GM21717 (cell line): Measurements from ENCODE around the gene ARHGEF4.

Experiments used
- ATAC-seq: cut with Tn5 transposase; IDR thresholded peaks from one replicate; pipeline ENCODE4 v1.9.1; 2021; ENCODE audit warnings: mild to moderate bottlenecking, moderate library complexity; ENCODE audit not compliant: unreplicated experiment

Gene ARHGEF4

GRCh38 chr2:130850788-130851623 is 14.3 kb downstream of the ARHGEF4 start:
- ATAC-seq, result no peak

- no peak for ATAC-seq
Measured at GRCh38 chr2:130851624-130852382, 15.1 kb downstream of the ARHGEF4 start.

DNA sequence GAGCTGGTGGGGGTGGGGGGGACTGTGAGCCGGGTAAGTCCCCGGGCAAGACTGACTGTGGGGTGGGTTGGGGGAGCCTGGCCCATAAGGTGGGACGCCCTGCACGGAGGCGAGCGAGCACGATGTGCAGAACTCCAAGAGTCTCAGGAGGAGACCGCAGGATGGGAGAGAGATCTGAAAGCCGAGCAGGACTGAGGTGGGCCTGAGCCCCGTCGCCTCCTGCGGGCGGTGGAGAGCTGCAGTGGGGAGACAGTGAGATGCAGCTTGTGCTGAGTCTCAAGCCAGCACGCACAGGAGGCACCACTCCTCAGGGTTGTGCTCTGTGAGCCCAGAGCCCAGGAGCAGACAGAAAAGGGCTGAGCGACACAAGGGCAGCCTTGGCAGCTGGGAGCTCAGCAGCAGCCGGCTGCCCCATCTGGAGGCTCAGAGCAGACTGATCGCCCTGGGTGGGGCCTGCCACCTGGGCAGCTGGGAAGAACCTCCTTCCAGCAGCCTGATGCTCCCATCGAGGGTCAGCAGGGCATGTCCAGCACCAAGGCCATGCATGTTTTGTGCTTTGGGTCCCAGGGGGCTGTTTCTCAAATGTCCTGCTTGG is 15.9 kb downstream of the ARHGEF4 start:
- ATAC-seq, result no peak

DNA sequence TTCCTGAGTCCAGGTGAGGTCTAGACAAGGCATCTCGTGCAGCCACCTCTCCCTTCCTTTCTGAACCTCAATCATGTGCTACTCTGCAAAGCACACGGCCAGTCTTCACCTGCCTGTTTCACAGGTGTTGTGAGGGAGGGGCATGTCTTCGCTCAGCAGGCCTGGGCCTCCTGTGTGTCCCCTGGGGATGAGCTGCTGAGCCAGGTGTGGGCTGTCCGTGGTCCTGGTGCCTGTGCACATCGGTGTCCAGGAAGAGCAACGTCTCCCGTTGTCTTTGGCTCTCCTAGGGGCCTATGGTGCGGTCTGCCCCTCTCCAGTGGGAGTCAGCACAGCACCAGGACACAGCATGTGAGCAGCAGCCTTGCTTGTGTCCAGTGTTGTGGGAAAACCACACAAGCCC is 16.7 kb downstream of the ARHGEF4 start:
- no peak for ATAC-seq

GRCh38 chr2:130854301-130854700 is 17.6 kb downstream of the ARHGEF4 start:
- no peak for ATAC-seq

- ATAC-seq, result no peak
Measured at GRCh38 chr2:130864830-130865800, 28.4 kb downstream of the ARHGEF4 start.

DNA sequence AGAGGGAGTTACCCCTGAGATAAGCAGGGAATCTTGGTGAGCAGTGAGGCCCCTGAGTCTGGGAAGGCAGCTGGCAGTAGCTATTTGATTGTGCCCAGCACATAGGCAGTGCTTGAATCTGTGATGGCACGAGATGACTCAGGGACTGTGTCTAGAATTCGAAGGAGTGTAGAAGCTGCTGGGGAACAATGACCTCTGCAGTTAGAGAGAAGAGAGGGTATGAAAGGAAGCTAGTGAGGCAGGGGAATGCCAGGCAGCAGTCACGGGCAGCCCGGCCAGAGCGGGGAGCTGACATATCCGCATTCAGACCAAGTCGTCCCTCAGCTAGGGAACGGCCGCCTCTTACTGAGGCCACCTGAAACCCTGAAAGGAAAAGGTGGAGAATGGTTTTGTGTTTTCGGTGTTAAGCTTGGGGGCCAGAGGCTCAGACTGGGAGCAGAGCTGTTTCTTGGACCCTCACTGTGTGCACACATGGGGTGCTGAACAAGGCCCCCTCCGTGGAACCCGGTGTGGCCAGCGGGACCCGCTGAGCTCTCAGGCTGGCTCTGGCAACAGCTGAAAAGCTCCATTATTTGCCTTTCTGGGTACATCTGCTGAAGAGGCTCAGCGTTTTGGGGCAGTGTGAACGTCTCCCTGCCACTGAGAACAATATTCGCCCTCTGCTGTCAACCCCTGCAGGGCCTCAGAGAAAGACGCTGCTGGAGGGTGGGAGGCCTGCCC is 32.9 kb downstream of the ARHGEF4 start:
- ATAC-seq, result no peak

- ATAC-seq, result no peak
Measured at GRCh38 chr2:130870161-130870485, 33.4 kb downstream of the ARHGEF4 start.

DNA sequence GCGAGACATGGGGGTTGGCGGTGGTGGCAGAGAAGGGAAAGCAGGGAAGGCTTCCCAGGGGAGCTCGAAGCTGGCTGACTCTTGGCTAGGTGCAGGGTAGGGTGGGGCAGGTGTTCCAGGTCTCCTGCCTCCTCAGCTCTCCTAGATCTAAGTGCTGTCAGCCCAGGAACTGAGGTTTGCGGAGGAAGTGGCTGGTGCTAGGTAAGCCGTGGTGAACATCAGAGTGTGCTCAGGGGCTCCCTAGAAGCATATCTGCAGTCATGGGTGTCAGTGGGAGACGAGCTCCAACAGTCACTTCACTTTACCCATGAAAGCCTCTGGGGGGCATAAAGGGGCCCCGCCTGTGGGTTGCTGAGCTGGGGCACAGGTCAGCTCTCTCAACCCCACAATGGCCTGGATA is 34.1 kb downstream of the ARHGEF4 start:
- no peak for ATAC-seq

- no peak for ATAC-seq
Measured at GRCh38 chr2:130871843-130872740, 35.4 kb downstream of the ARHGEF4 start.

- no peak for ATAC-seq
Measured at GRCh38 chr2:130872741-130873125, 36.0 kb downstream of the ARHGEF4 start.

DNA sequence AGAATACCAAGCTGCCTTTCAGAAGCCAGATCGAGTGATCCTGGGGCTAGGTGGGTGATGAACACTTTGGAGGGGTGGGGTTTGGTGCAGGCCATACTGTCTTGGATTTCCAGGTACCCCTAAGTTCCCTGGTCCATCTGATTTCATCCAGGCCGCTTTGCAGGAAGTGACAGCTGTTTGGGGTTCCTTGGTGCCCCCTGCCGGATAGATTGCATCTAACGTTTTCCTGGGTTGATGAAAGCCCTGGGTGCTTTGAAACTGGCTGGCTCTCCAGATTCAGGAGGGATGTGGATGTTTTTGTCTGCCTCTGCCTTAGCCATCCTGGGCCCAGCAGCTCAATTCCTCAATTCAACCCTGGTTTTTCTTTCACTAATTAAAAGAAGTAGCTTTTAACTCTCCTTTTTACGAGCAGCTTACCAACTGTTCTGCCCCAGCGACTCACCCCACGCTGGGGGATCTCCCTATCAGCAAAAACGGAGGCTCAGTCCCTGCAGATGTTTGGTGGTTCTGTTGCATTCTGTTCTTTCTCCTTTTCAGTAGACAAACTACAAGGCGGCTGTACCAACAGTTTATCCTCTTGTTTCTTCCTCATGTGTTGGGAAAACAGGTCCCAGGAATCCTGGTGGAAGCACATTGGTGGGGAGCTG is 37.1 kb downstream of the ARHGEF4 start:
- peak; percentile 75 for ATAC-seq

DNA sequence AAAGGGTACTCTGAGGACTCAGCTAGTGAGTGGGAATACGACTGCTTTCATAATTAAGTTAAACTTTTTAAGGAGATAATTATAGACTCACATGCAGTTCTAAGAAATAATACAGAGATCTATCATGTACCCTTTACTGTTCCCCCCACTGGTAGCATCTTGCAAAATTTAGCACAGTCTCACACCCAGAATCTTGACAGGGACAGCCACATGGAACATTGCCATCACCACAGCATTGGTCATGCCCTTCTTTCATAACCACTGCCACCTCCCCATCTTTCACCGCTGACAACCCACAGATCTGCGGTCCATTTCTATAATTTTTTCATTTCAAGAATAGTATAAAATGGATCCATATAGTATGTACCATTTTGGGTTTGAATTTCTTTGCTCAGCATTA is 37.8 kb downstream of the ARHGEF4 start:
- ATAC-seq, result no peak

DNA sequence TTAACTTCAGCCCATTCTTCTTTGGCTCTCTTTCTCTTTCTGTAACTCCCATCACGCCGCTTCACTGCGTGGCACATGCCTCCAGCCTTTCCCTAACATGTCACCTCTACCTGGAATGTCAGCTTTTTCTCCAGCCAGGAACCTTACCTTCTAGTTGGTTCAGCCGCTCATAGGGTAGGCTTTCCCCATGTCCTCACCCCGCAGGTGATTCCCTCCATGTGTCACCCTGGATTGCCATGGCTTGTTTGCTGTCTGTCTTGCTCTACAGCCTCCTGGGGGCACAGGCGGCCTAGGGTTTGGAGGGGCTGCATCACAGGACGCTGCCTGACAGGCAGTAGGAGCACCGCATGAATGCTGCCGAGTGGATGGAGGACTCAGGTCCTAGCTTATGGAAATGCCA is 39.2 kb downstream of the ARHGEF4 start:
- no peak for ATAC-seq

DNA sequence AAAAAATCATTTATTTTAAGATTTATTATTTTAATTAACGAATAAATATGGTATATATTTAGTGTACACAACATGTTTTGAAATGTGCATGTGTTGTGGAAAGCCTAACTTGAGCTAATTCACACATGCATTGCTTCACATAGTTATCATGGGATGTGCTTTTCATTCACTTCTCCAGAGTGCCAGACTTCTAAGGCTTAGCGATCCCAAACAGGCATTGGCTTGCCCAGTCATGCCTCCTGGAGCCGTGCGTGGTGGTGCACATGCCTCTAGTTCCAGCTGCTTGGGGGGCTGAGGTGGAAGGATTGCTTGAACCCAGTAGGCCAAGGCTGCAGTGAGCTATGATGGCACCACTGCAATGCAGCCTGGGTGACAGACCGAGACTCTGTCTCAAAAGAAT is 40.5 kb downstream of the ARHGEF4 start:
- ATAC-seq, result no peak

DNA sequence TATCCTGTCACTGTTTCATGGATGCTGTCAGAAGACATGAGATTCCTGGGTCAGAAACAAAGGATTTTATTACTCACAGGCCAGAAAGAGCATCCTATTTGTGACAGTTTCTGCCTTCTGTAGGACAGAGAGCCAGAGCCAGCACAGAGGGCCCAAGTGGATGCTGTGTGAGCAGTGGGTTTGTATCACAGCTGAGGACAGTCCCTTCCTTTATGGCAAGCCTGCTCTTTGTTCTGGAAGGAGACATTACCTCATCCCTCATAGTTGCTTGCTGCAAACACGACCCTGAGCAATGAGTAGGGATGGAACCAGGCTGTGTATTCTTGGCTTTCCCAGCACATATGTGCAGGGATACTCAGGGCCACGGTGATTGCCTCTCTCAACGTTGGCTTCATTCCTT is 41.6 kb downstream of the ARHGEF4 start:
- no peak for ATAC-seq

GRCh38 chr2:130878933-130879332 is 42.2 kb downstream of the ARHGEF4 start:
- ATAC-seq, result no peak

DNA sequence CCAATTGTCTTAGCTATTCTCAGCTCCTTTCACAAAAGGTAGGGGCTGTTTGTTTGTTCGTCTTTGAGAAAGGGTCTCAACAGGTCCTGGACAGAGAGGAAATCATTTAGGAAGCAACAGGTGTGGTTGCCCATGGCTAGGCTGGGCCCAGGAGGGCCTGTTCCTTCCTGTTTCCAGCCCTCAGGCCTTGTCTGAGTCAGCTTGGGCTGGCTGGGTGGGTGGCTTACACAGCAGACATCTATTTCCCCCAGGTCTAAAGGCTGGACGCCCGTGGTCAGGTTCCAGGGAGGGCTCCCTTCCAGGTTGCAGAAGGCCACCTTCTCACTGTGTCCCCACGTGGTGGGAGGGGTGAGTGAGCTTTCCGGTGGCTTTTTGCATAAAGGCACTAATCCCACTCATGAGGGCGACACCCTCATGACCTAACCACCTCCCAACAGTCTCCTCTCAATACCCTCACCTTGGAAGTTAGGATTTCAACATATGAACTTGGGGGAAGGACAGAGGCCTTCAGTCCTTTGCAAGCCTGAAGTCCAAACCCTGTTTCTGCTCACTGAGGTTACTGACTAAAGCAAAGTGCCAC is 45.5 kb downstream of the ARHGEF4 start:
- no peak for ATAC-seq
